Activated CD4-positive, alpha-beta T cell treated with anti-CD3 and anti-CD28 coated beads, Interleukin-2, amount 10 ng/mL, durations not matched to agents 24 days and 14 days (primary cell): ENCODE data around the gene RPS6KL1. TPM values are rescaled to one million over a fixed set of nuclear protein-coding genes. Genes with fewer than 3 reads are reported as not detected.
A peak's percentile ranks its signal among the peaks of the same experiment; 100 is the strongest.

Experiments
- DNase-seq: peaks from one replicate; pipeline ENCODE4 v3.0.0; 2022
- H3K27ac Mint-ChIP-seq: one replicate; pipeline ENCODE4 v1.8.0; 2022; ENCODE audit warnings: mild to moderate bottlenecking, mixed read lengths
- H3K27me3 Mint-ChIP-seq: one replicate; pipeline ENCODE4 v1.8.0; 2022; ENCODE audit warnings: mixed read lengths
- H3K36me3 Mint-ChIP-seq: one replicate; pipeline ENCODE4 v1.8.0; 2022; ENCODE audit warnings: low read depth, mild to moderate bottlenecking, mixed read lengths
- H3K4me1 Mint-ChIP-seq: one replicate; pipeline ENCODE4 v1.8.0; 2021; ENCODE audit warnings: mixed read lengths
- H3K4me3 Mint-ChIP-seq: one replicate; pipeline ENCODE4 v1.8.0; 2022; ENCODE audit warnings: mild to moderate bottlenecking, moderate library complexity, mixed read lengths
- H3K9me3 Mint-ChIP-seq: one replicate; pipeline ENCODE4 v1.8.0; 2021; ENCODE audit warnings: mixed read lengths
- intact Hi-C: fragments of 100-400 bp; cut with micrococcal nuclease; formaldehyde crosslinking; loops from one replicate; pipeline ENCODE4 v1.15.1; 2023
- total RNA-seq: library from RNA; stranded (reverse); gene quantifications from 2 replicates; pipeline ENCODE4 v1.2.3, GENCODE V29; 2022

Gene RPS6KL1
- 7.0 and 9.6 TPM in 2 replicates for total RNA-seq

- H3K36me3 Mint-ChIP-seq = no peaks in the 10 kb centered on the region
- DNase-seq = peak; percentile 92
- H3K27me3 Mint-ChIP-seq = peaks cover 22% of the 10 kb centered on the region
- peaks cover 8% of the 10 kb centered on the region for H3K4me1 Mint-ChIP-seq
- H3K9me3 Mint-ChIP-seq = no peaks in the 10 kb centered on the region
- H3K27ac Mint-ChIP-seq = peak within 1 kb of the TSS; percentile 53
- peak within 1 kb of the TSS; percentile 75 for H3K4me3 Mint-ChIP-seq
- intact Hi-C loops = loop anchor here (1.0 kb wide), 1 partner anchor 79 kb away; the partner anchor contains the start of gene EIF2B2
These were observed at the start of gene RPS6KL1 for GRCh38 chr14:74922752-74923401. Gene RPS6KL1, minus strand, starts transcription at chr14:74923260. Its CDS starts 1,719 bp downstream, at chr14:74921541.

GRCh38 chr14:74968811-74969210, 45.8 kb upstream of the RPS6KL1 start:
- no peak for DNase-seq
- Mint-ChIP-seq H3K27me3 (peaks cover 16% of the 10 kb centered on the region), H3K4me1 (peaks cover 4% of the 10 kb centered on the region), H3K9me3 (no peaks in the 10 kb centered on the region), H3K36me3 (no peaks in the 10 kb centered on the region), H3K4me3 (no peak overlapping the region), H3K27ac (no peak overlapping the region)
- intact Hi-C loops = no loop called here

GRCh38 chr14:74965486-74966153, 42.6 kb upstream of the RPS6KL1 start:
- H3K4me1 Mint-ChIP-seq = peaks cover 5% of the 10 kb centered on the region
- H3K36me3 Mint-ChIP-seq = no peaks in the 10 kb centered on the region
- no peak for DNase-seq
- peaks cover 21% of the 10 kb centered on the region for H3K27me3 Mint-ChIP-seq
- no peak overlapping the region for H3K4me3 Mint-ChIP-seq
- intact Hi-C loops = no loop called here
- H3K27ac Mint-ChIP-seq = no peak overlapping the region
- H3K9me3 Mint-ChIP-seq = no peaks in the 10 kb centered on the region

GRCh38 chr14:74964787-74965485, 41.9 kb upstream of the RPS6KL1 start:
- peaks cover 21% of the 10 kb centered on the region for H3K27me3 Mint-ChIP-seq
- H3K36me3 Mint-ChIP-seq = no peaks in the 10 kb centered on the region
- DNase-seq = no peak
- intact Hi-C loops = no loop called here
- H3K4me3 Mint-ChIP-seq = no peak overlapping the region
- H3K4me1 Mint-ChIP-seq = peaks cover 5% of the 10 kb centered on the region
- no peak overlapping the region for H3K27ac Mint-ChIP-seq
- no peaks in the 10 kb centered on the region for H3K9me3 Mint-ChIP-seq

GRCh38 chr14:74963705-74964271, 40.7 kb upstream of the RPS6KL1 start:
- no peaks in the 10 kb centered on the region for H3K9me3 Mint-ChIP-seq
- H3K36me3 Mint-ChIP-seq = no peaks in the 10 kb centered on the region
- intact Hi-C loops = no loop called here
- DNase-seq = no peak
- peaks cover 16% of the 10 kb centered on the region for H3K27me3 Mint-ChIP-seq
- no peak overlapping the region for H3K27ac Mint-ChIP-seq
- peaks cover 5% of the 10 kb centered on the region for H3K4me1 Mint-ChIP-seq
- no peak overlapping the region for H3K4me3 Mint-ChIP-seq

- Mint-ChIP-seq H3K4me3 (no peak overlapping the region), H3K9me3 (no peaks in the 10 kb centered on the region), H3K27ac (no peak overlapping the region), H3K27me3 (peaks cover 16% of the 10 kb centered on the region), H3K4me1 (peaks cover 5% of the 10 kb centered on the region), H3K36me3 (no peaks in the 10 kb centered on the region)
- no peak for DNase-seq
- intact Hi-C loops = no loop called here
These were observed 40.2 kb upstream of the RPS6KL1 start for GRCh38 chr14:74963178-74963704.

GRCh38 chr14:74962493-74962892, 39.4 kb upstream of the RPS6KL1 start:
- intact Hi-C loops = no loop called here
- Mint-ChIP-seq H3K9me3 (no peaks in the 10 kb centered on the region), H3K4me1 (peaks cover 5% of the 10 kb centered on the region), H3K27me3 (peaks cover 16% of the 10 kb centered on the region), H3K4me3 (no peak overlapping the region), H3K27ac (no peak overlapping the region), H3K36me3 (no peaks in the 10 kb centered on the region)
- DNase-seq = no peak

GRCh38 chr14:74962046-74962445, 39.0 kb upstream of the RPS6KL1 start:
- Mint-ChIP-seq H3K36me3 (no peaks in the 10 kb centered on the region), H3K27ac (no peak overlapping the region), H3K4me3 (no peak overlapping the region), H3K9me3 (no peaks in the 10 kb centered on the region), H3K27me3 (peaks cover 17% of the 10 kb centered on the region), H3K4me1 (peaks cover 5% of the 10 kb centered on the region)
- no peak for DNase-seq
- intact Hi-C loops = no loop called here

GRCh38 chr14:74961238-74961911, 38.3 kb upstream of the RPS6KL1 start:
- Mint-ChIP-seq H3K4me3 (no peak overlapping the region), H3K36me3 (no peaks in the 10 kb centered on the region), H3K4me1 (peaks cover 5% of the 10 kb centered on the region), H3K27ac (no peak overlapping the region), H3K27me3 (peaks cover 22% of the 10 kb centered on the region), H3K9me3 (no peaks in the 10 kb centered on the region)
- DNase-seq = no peak
- intact Hi-C loops = no loop called here

GRCh38 chr14:74960736-74961135, 37.7 kb upstream of the RPS6KL1 start:
- Mint-ChIP-seq H3K27ac (no peak overlapping the region), H3K36me3 (no peaks in the 10 kb centered on the region), H3K4me3 (no peak overlapping the region), H3K9me3 (no peaks in the 10 kb centered on the region), H3K27me3 (peaks cover 24% of the 10 kb centered on the region), H3K4me1 (peaks cover 5% of the 10 kb centered on the region)
- intact Hi-C loops = no loop called here
- no peak for DNase-seq

GRCh38 chr14:74959596-74960180, 36.6 kb upstream of the RPS6KL1 start:
- Mint-ChIP-seq H3K9me3 (no peaks in the 10 kb centered on the region), H3K27ac (no peak overlapping the region), H3K36me3 (no peaks in the 10 kb centered on the region), H3K27me3 (peaks cover 24% of the 10 kb centered on the region), H3K4me1 (peaks cover 5% of the 10 kb centered on the region), H3K4me3 (no peak overlapping the region)
- DNase-seq = no peak
- intact Hi-C loops = no loop called here

GRCh38 chr14:74956280-74957072, 33.4 kb upstream of the RPS6KL1 start:
- no peaks in the 10 kb centered on the region for H3K4me1 Mint-ChIP-seq

GRCh38 chr14:74956027-74956279, 32.9 kb upstream of the RPS6KL1 start:
- no peak for DNase-seq
- Mint-ChIP-seq H3K4me1 (no peaks in the 10 kb centered on the region), H3K36me3 (no peaks in the 10 kb centered on the region), H3K27me3 (peaks cover 12% of the 10 kb centered on the region), H3K4me3 (peak overlapping the region; percentile 51), H3K27ac (no peak overlapping the region), H3K9me3 (no peaks in the 10 kb centered on the region)
- intact Hi-C loops = no loop called here

More at GRCh38 chr14:74956280-74957072, 33.4 kb upstream of the RPS6KL1 start:
- Mint-ChIP-seq H3K4me3 (peak overlapping the region; percentile 51), H3K27me3 (peaks cover 12% of the 10 kb centered on the region), H3K27ac (no peak overlapping the region), H3K9me3 (no peaks in the 10 kb centered on the region), H3K36me3 (no peaks in the 10 kb centered on the region)
- DNase-seq = no peak
- intact Hi-C loops = no loop called here
